B cell (primary cell): ENCODE measurements around the gene ELL.

ENCODE experiments used
- CTCF ChIP-seq: fragments of 200-600 bp; IDR thresholded peaks from one replicate; pipeline ENCODE4 v1.8.0; 2022; ENCODE audit warnings: antibody characterized with exemption, mild to moderate bottlenecking
- EZH2 ChIP-seq: IDR thresholded peaks from 2 replicates; pipeline ENCODE4 v1.6.1; 2012; ENCODE audit warnings: borderline replicate concordance, low read depth, mild to moderate bottlenecking, moderate library complexity, low read length; ENCODE audit not compliant: insufficient read depth, poor library complexity, severe bottlenecking

GRCh38 chr19:18464646-18465045, 57.2 kb downstream of the ELL start:
- TF ChIP-seq CTCF (no peak), EZH2 (no peak)
